Stimulated activated CD4-positive, alpha-beta T cell treated with anti-CD3 and anti-CD28 coated beads, Interleukin-4, amount 100 ng/mL, for 1 hour (primary cell): ENCODE data around the gene CADM2.

Source experiments
- DNase-seq: peaks from one replicate; pipeline ENCODE4 v3.0.0-alpha.2; 2020

The CADM2 gene

GRCh38 chr3:86046436-86047136, 1087.8 kb downstream of the CADM2 start:
- no peak for DNase-seq

GRCh38 chr3:86047161-86047560, 1088.4 kb downstream of the CADM2 start:
- DNase-seq, result no peak

- DNase-seq, result no peak
These were observed 1092.3 kb downstream of the CADM2 start for GRCh38 chr3:86051058-86051457.

GRCh38 chr3:86056032-86056431, 1097.2 kb downstream of the CADM2 start:
- DNase-seq, result no peak

GRCh38 chr3:86056962-86057361, 1098.2 kb downstream of the CADM2 start:
- no peak for DNase-seq

GRCh38 chr3:86073799-86074198, 1115.0 kb downstream of the CADM2 start:
- no peak for DNase-seq

- DNase-seq, result no peak
These were observed 1128.5 kb downstream of the CADM2 start for GRCh38 chr3:86087160-86087871.

- DNase-seq, result no peak
These were observed 1145.4 kb downstream of the CADM2 start for GRCh38 chr3:86104154-86104553.

- no peak for DNase-seq
These were observed 1150.6 kb downstream of the CADM2 start for GRCh38 chr3:86109434-86109833.
